Measurements from ENCODE around the gene S100A8.
"Not testable (repeated sequence)": the region's sequence is repeated elsewhere in the genome, so short reads cannot be mapped to it uniquely, and the experiment has no call there.

S100A8 gene

GRCh38 chr1:153415850-153416570 lies 25.1 kb upstream of the S100A8 start, which contains the start of gene S100A7A:
S100A7A (plus strand) TSS chr1:153416520; CDS start chr1:153418083, 1,563 bp downstream.
- DNase-seq, result no peak

DNA sequence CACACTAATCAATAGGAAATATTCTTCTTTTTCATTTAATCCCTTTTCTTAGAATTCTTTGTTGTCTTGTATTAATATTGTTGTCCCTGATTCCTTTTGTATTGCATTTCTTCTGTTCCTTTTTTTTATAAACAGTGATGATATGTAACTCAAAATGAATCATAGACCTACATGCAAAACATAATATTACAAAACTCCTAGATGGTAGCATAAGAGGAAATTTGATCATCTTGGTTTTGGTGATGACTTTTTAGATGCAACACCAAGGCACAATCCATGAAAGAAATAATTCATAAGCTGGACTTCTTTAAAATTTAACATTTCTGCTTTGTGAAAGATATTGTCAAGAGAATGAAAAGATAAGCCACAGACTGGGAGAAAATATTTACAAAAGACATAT lies 23.1 kb upstream of the S100A8 start:
- DNase-seq, result not testable (repeated sequence)

DNA sequence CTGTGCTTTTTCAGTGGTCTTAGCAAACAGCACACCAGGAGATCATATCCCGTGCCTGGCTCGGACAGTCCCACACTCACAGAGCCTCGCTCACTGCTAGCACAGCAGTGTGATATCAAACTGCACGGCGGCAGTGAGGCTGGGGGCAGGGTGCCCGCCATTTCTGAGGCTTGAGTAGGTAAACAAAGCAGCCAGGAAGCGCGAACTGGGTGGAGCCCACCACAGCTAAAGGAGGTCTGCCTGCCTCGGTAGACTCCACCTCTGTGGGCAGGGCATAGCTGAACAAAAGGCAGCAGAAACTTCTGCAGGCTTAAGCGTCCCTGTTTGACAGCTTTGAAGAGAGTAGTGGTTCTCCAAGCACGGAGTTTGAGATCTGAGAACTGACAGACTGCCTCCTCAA lies 16.4 kb upstream of the S100A8 start:
- DNase-seq, result not testable (repeated sequence)

DNA sequence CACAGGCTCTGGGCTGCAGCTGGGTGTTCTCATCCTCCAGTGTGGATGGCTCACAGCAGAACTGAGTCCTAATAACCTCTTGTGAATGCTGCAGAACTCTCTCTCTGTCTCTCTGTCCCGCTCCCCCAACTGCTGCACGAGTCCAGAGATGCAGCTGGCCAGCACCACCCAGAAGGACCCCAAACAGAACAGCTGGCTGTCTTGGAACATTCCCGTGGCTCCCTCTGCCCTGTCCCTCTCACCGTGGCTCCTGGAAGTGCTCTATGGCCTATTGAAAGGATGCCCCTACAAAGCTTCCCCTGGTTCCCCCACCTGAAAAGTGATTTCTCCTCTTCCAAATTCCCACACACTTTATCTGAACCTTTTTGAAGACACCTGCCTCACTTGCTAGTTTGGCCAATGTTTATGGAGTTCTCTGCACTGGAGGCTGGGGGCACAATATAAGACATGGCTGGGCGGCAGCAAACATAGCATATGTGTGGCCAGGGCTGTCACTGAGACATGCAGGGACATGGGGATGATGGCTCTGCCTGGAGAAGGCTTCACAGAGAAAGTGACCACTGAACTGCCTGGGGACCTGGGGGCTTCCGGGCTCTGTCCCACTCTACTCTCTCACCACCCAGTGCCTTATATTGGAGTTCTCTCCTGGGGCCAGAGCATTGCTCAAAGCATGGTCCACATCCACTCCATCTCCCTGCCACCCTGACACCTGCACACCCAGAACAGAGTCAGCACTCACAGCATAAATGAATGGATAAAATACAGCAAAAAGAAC lies 15.1 kb upstream of the S100A8 start:
- DNase-seq, result not testable (repeated sequence)

- DNase-seq, result peak; percentile 30 to 45
These were observed 13.9 kb upstream of the S100A8 start for GRCh38 chr1:153404768-153405167.

DNA sequence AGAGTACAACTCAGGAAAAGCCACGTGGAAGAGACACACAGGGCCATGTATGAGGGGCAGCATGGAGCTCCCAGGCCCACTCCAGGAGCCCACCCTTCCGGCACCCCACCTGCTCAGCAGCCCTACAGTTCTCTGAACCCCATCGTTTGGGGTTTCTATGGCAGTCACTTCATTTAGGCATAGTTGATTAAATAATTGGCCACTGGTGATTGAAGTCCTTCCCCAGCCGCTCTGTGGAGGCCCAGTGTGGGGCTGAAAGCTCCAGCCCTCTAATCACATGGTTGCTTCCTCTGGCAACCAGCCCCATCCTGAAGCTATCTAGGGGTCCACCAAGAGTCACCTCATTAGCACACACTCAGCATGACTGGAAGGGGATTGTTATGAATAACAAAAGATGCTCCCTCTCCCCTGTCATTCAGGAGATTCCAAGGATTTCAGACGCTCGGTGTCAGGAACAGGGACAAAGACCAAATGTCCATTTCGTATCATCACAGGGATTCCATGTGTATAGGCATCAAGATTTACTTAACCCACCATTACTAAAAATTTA lies 13.3 kb upstream of the S100A8 start:
- DNase-seq, result no peak

DNA sequence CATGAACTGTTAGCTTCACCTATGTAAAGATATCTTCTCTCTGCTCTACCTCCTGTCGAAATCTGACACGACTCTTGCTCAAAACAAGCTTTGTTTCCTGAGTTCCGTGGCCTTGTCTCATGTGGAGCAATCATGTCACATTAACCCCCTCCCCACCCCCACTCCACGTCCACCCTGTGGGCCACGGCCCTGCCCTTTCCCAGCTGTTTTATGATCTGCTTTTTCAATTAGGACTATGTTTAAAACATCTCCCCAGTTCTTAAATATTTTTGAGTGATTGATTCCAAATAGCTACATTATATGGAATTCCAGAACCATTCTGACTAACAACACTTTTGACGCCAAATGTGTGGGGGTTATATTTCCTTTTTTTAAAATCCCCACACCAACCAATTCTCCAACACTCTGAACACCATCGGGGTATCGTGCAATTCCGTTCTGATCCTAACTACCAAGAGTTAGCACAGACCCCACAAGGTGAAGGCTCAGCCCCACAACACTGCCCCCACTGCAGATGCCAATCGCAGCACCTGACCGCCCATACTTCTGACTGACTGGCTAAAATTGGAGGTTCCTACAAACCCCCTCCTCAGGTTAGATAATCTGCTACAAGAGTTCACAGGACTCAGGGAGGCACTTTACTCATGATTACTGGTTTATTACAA lies 12.7 kb upstream of the S100A8 start:
- no peak for DNase-seq

- DNase-seq, result no peak
These were observed 11.4 kb upstream of the S100A8 start for GRCh38 chr1:153402226-153402625.

DNA sequence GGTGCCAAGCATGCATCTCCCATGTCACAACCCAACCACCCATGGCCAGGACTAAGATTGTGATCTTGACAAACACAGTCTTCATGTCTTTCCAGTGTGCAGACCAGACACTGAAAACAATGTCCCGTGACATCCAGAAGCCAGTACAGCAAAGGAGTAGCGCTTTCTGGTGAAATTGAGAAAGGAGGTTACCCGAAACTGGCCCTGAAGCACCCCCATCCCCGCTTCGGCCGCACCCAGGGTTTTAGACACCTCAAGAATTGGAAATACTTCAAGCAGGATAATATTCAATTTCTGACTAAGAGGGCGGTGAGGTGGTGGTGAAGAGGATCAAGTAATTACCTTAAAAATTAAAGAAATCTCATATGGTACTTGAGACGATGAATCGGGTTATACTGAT lies 10.6 kb upstream of the S100A8 start:
- DNase-seq, result no peak

- DNase-seq, result no peak
These were observed 9.4 kb upstream of the S100A8 start for GRCh38 chr1:153400244-153400643.

DNA sequence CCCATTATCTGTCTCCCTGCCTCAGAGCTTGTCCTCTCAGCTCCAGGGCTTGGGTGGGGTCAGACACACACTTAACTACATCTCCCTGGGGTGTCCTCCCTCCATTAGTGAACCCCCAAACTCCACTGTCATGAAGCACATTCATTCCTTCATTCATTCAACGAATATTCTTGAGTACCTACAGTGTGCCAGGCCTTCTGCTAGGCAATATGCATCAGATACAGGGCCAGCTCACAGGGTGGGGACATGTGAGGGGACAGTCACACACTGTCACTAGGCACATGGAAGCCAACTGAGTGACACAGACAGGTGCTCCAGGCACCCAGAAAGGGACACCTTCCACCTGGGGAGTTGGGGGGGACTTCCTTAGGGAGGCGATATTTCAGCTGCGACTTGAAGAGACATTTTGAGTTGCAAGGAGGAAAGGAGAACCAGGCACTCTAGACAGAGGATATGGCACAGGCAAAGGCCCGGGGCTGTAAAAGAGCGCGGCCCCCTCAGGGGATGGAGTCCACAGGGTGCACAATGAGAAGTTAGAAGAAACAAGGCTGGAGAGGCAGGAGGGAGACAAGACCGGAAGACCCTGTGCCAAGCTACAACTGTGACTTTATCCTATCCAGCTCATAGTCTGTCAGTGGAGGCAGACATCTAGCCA lies 8.7 kb upstream of the S100A8 start:
- DNase-seq, result no peak

- no peak for DNase-seq
These were observed 7.2 kb upstream of the S100A8 start for GRCh38 chr1:153397924-153398651.

GRCh38 chr1:153397051-153397923 lies 6.4 kb upstream of the S100A8 start:
- DNase-seq, result no peak

GRCh38 chr1:153396461-153396860 lies 5.6 kb upstream of the S100A8 start:
- DNase-seq, result no peak

DNA sequence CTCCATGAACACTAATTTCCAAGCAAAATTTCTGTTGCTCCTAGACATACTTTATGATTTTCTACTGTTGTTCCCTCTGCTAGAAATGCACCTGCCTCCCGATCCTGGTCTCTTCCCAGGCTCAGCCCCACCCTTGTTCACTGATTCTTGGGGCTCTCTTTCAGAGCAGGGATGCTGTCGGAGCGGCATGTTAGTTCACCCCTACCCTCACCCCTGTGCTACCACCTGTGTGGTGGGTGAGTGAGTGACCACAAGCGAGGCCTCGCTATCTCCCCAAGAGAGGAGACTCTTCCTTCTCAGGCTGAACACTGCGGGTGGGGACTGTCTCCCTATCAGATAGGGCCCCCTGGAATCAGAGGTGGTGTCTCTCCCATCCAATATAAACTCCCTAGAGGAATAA lies 4.9 kb upstream of the S100A8 start:
- DNase-seq, result no peak

DNA sequence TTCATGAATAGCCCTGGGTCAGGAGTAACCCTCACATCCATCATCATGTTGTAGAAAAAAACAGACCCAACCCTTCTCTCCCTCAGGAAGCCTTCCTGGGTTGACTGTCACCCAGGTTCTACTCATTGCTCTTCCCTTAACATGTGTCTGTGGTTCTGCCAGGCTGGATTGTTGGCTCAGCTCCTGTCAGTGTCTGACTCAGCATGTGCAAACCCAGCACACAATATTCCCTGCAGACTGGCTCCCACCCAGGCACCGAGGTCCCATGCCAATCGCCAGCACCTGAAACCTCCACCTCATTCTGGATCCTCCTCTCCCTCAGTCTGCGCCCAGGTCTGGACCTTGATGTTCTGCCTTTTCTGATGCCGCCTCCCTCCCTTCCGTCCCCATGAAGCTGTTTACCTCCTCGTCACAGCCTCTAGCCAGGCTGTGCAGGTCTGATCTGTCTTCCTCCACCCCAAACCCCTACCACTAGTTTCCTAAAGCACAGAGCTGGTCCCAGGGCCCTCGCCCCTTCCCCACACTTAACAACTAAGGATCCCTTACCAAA lies 4.3 kb upstream of the S100A8 start:
- DNase-seq, result no peak

DNA sequence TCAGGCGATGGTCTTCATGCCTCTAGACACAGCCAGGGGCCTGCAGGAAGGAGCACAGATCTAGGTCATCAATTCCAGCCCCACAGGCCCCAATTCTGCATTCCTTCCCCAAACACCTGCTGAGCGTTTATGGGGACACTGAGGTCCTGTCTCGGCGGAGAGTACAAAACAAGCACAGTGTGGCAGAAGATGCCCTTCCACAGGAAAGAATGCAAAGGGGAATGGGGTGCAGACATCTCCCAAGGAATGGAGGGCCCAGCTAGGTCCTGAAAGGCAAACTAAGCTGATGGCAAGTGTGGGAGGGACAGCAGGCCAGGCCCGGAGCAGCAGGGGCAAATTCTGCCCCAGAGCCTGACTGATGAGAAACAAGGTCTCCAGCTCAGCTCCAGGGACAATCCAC lies 3.5 kb upstream of the S100A8 start:
- no peak for DNase-seq

DNA sequence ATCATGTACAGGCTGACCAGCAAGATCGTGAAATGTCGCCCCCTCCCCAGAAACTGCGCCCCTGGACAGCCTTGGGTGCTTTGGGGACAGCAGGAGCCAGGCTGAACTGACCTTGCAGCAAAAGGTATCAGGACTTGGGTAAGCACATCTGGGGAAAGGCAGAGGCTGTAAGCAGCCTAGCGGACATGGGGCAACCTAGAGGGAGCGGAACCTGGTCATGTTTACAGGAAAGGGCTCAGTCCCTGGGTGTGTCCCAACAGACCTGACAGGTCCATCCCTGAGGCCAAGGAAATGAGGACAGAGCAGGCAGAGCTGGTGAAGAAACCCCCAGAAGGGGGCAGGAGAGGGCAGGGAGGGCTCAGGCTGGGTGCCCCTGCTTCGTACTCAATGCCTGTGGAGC lies 3.1 kb upstream of the S100A8 start:
- no peak for DNase-seq

DNA sequence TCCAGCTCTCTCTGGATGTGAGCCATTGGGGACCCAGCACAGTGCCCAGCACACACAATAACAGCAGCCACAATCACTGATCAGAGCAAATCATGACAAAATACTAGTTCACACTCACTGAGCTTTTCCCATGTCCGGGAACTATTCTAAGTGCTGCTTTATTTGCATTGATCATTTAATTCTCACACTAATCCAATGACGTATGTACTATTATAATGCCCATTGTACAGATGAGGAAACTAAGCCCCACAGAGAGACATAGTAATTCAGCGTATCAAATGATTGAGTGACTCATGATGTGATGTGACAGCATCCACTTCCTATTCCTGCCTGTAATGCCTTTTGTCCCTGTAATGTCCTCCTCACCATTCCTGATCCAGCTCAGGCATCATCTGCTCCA lies 1.9 kb upstream of the S100A8 start:
- DNase-seq, result no peak

DNA sequence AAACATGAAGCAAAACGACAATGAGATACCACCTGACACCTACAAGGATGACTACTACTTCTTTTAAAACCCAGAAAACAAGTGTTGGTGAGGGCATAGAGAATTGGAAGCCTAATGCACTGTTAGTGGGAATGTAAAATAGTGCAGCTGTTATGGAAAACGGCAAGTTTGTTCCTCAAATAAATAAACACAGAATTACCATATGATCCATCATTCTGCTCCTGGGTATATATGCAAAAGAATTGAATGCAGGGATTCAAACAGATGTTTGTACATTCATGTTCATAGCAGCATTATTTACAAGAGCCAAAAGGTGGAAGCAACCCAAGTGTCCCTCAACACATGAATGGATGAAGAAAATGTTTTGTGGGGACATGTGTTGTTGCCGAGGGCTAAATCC lies 1.4 kb upstream of the S100A8 start:
- DNase-seq, result no peak
